Testis (tissue), 3 donors: ENCODE measurements around the gene SEC22B. TPM values are rescaled to one million over a fixed set of nuclear protein-coding genes. Genes with fewer than 3 reads are reported as not detected.
"Not testable (repeated sequence)": the region's sequence is repeated elsewhere in the genome, so short reads cannot be mapped to it uniquely, and the experiment has no call there.

Experiments used
- DNase-seq: peaks from one replicate; pipeline ENCODE4 v3.0.0-alpha.2; 2019
- H3K27ac ChIP-seq, 2 donors: fragments of 200-600 bp; sonication (generic); one replicate each; pipeline ENCODE4 v1.5.1; 2019
- H3K27me3 ChIP-seq: fragments of 200-600 bp; sonication (generic); one replicate; pipeline ENCODE4 v1.5.1; 2019
- H3K36me3 ChIP-seq: fragments of 200-600 bp; sonication (generic); one replicate; pipeline ENCODE4 v1.5.1; 2017; ENCODE audit warnings: low read depth; ENCODE audit errors: missing control alignments
- H3K4me1 ChIP-seq: fragments of 200-600 bp; sonication (generic); one replicate; pipeline ENCODE4 v1.5.1; 2019
- H3K4me3 ChIP-seq, 2 donors: fragments of 200-600 bp; sonication (generic); one replicate each; pipeline ENCODE4 v1.5.1; 2017 to 2019
- H3K9me3 ChIP-seq: fragments of 200-600 bp; sonication (generic); one replicate; pipeline ENCODE4 v1.5.1; 2017
- POLR2A ChIP-seq: fragments of 450-650 bp; IDR thresholded peaks from one replicate; pipeline ENCODE4 v1.6.1; 2017; ENCODE audit warnings: antibody characterized with exemption, mild to moderate bottlenecking, moderate library complexity
- WGBS, 2 donors: methylation state at CpG; one replicate each; pipeline ENCODE4 v1.1.5; 2018; 5-methylcytosine and 5-hydroxymethylcytosine counted together
- intact Hi-C: fragments of 100-400 bp; cut with DNase I; formaldehyde crosslinking; loops from one replicate; pipeline ENCODE4 v1.15.1; 2023; ENCODE audit warnings: low total_unique reads
- polyA plus RNA-seq: library from polyadenylated mRNA; stranded (reverse); fragments of 350-450 nt; fragmentation: Illumina TruSeq; extraction: RNeasy Lipid Tissue Mini Kit (QIAGEN cat#74804); gene quantifications from one replicate; pipeline ENCODE4 v1.2.3, GENCODE V29; 2014; ENCODE audit warnings: low read depth, low replicate concordance; ENCODE audit not compliant: insufficient read depth
- total RNA-seq, 2 donors: library from RNA; depleted of rRNA; stranded (reverse); fragments of >200 nt; gene quantifications; one replicate each; pipeline ENCODE4 v1.2.3, GENCODE V29; 2016
- TF ChIP-seq, protein P1 (sequence below), 3 experiments: fragments of 450-650 bp in 2 of 3; fragments of 200-600 bp in 1 of 3; sonication (generic) in 1 of 3; IDR thresholded peaks; one replicate each; pipeline ENCODE4 v1.5.1; 2016 to 2019; ENCODE audit warnings: antibody characterized with exemption in 3 of 3, mild to moderate bottlenecking in 2 of 3, moderate library complexity in 1 of 3

Gene SEC22B
- total and polyA plus RNA-seq, 3 donors from 2014 or later: 19.2 to 30.6 (median 26.9) TPM

GRCh38 chr1:120133228-120133927 lies 42.9 kb downstream of the SEC22B start:
- Histone ChIP-seq H3K27me3 (no peaks in the 10 kb centered on the region), H3K27ac (peak overlapping the region; percentile 5 to 7), H3K9me3 (no peaks in the 10 kb centered on the region), H3K4me3 (no peak overlapping the region), H3K36me3 (no peaks in the 10 kb centered on the region), H3K4me1 (peaks cover 10% of the 10 kb centered on the region)
- TF ChIP-seq, protein P1, sequence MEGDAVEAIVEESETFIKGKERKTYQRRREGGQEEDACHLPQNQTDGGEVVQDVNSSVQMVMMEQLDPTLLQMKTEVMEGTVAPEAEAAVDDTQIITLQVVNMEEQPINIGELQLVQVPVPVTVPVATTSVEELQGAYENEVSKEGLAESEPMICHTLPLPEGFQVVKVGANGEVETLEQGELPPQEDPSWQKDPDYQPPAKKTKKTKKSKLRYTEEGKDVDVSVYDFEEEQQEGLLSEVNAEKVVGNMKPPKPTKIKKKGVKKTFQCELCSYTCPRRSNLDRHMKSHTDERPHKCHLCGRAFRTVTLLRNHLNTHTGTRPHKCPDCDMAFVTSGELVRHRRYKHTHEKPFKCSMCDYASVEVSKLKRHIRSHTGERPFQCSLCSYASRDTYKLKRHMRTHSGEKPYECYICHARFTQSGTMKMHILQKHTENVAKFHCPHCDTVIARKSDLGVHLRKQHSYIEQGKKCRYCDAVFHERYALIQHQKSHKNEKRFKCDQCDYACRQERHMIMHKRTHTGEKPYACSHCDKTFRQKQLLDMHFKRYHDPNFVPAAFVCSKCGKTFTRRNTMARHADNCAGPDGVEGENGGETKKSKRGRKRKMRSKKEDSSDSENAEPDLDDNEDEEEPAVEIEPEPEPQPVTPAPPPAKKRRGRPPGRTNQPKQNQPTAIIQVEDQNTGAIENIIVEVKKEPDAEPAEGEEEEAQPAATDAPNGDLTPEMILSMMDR (IDR thresholded peaks at IDR 0.05): no peak
- no peak for TF ChIP-seq POLR2A
- intact Hi-C loops: no loop called here
- no peak for DNase-seq
- WGBS, 2 donors: 63 to 79% methylated on average over 2 of the region's 2 CpGs

GRCh38 chr1:120132406-120132763 lies 43.9 kb downstream of the SEC22B start:
- intact Hi-C loops: not testable (repeated sequence)
- H3K27ac ChIP-seq: peak overlapping the region in 1 of 2 donors; percentile 48
- WGBS, 2 donors: 47 to 58% methylated on average over 2 of the region's 2 CpGs

DNA sequence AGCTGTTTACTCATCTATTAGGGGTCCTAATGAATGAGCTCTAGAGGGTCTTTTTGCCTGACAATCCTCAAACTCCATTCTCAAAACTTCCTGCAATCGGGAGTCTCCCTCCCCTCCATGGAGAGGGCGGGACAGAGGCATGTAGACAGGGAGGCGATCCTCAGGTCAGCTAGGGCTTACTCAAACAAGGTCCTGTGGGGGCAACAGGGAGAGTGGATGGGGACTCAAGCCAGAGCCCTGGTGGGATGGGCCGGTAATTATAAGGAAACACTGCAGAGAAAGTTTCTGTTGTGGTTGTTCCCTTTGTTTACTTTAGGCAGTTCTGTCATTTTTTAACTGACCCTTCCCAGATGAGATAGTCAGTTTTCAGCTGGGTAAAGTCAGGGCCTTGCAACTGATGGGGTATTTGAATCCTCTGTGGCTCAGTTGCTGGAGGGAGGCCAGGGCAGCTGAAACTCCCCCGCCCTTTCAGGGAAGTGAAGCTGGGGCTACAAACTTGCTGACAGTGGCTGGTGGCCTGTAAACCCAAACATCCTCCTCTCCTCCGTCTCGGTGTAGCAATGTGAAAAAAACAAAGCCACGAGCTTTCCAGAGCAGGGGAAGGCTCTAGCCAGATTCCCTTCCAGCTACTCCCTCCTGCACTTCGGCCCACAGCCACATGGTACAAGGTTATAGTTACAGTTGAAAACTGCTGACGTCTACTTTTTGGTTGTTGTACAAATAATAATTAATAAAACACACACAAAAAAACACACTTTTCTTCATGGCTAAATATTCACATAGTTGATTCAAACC lies 44.5 kb downstream of the SEC22B start:
- 27% methylated on average over 4 to 7 of the region's 10 CpGs for WGBS, 2 donors
- H3K27me3 ChIP-seq, H3K36me3 ChIP-seq, intact Hi-C loops, H3K4me3 ChIP-seq, H3K9me3 ChIP-seq: not testable (repeated sequence)
- peak; percentile 95 for DNase-seq
- Histone ChIP-seq H3K4me1 (peaks cover 10% of the 10 kb centered on the region), H3K27ac (peak overlapping the region; percentile 10 to 48)

More at GRCh38 chr1:120132406-120132763, 43.9 kb downstream of the SEC22B start:
- not testable (repeated sequence) for H3K9me3 ChIP-seq, H3K4me3 ChIP-seq, H3K27me3 ChIP-seq, DNase-seq, H3K36me3 ChIP-seq
- H3K4me1 ChIP-seq: peaks cover 10% of the 10 kb centered on the region

GRCh38 chr1:120127921-120128320 lies 48.4 kb downstream of the SEC22B start:
- H3K27ac ChIP-seq: not testable (repeated sequence)

DNA sequence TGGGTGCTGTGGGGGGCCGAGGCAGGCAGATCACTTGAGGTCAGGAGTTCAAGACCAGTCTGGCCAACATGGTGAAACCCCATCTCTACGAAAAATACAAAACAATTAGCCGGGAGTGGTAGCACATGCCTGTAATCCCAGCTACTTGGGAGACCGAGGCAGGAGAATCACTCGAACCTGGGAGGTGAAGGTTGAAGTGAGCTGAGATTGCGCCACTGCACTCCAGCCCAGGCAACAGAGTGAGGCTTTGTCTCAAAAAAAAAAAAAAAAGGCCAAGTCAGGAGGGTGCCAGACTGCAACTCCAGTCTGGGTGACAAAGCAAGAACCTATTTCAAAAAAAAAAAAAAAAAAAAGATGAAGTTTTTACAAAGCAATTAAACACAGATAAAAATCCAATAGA lies 50.1 kb downstream of the SEC22B start:
- H3K36me3 ChIP-seq, intact Hi-C loops, DNase-seq, H3K27ac ChIP-seq, H3K27me3 ChIP-seq, H3K4me3 ChIP-seq, H3K9me3 ChIP-seq, H3K4me1 ChIP-seq: not testable (repeated sequence)
- WGBS, 2 donors: 74% methylated on average over 3 of the region's 6 CpGs; no CpG with 5 or more reads in 1 of the 2 donors

More at GRCh38 chr1:120127921-120128320, 48.4 kb downstream of the SEC22B start:
- H3K4me1 ChIP-seq, H3K36me3 ChIP-seq, DNase-seq, H3K27me3 ChIP-seq, H3K9me3 ChIP-seq, intact Hi-C loops, H3K4me3 ChIP-seq: not testable (repeated sequence)
- WGBS, 2 donors: 67 to 100% methylated on average over 1 of the region's 1 CpG

DNA sequence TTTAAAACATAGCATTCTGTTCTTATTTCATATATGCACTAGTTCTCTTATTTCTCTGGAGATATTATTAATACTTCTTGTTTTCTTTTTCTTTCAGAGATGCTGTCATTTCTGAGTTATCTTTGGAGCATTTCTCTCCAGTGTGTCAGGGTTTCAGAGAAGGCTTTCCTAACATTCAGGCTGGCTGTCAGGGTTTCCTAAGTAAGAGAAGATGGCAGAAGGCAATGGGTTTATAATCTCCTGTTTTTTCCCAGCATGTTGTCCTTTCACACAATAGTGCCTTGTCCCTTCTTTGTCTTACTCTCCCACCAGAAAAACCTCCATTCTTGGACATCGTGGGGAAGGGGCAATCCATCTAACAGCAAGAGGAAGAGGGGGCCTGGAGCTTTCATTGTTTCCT lies 51.7 kb downstream of the SEC22B start:
- not testable (repeated sequence) for H3K27me3 ChIP-seq, DNase-seq, H3K4me3 ChIP-seq

GRCh38 chr1:120123813-120124510 lies 52.4 kb downstream of the SEC22B start:
- H3K36me3 ChIP-seq, H3K27me3 ChIP-seq, H3K27ac ChIP-seq, DNase-seq, intact Hi-C loops, H3K9me3 ChIP-seq, H3K4me1 ChIP-seq, H3K4me3 ChIP-seq: not testable (repeated sequence)
- WGBS, 2 donors: 71 to 73% methylated on average over 4 of the region's 4 CpGs

More for the DNA sequence above, 51.7 kb downstream of the SEC22B start:
- H3K27ac ChIP-seq, H3K9me3 ChIP-seq, intact Hi-C loops, H3K36me3 ChIP-seq, H3K4me1 ChIP-seq: not testable (repeated sequence)
- 80 to 92% methylated on average over 1 of the region's 1 CpG for WGBS, 2 donors

- H3K36me3 ChIP-seq, intact Hi-C loops, H3K4me3 ChIP-seq, H3K27me3 ChIP-seq, H3K27ac ChIP-seq, H3K4me1 ChIP-seq, H3K9me3 ChIP-seq, DNase-seq: not testable (repeated sequence)
- 47 to 62% methylated on average over 2 to 3 of the region's 5 CpGs for WGBS, 2 donors
These were observed 53.9 kb downstream of the SEC22B start for GRCh38 chr1:120122262-120122893.

GRCh38 chr1:120121830-120122229 lies 54.5 kb downstream of the SEC22B start:
- intact Hi-C loops, H3K4me3 ChIP-seq, H3K27me3 ChIP-seq, H3K27ac ChIP-seq, H3K4me1 ChIP-seq, DNase-seq, H3K36me3 ChIP-seq, H3K9me3 ChIP-seq: not testable (repeated sequence)
- WGBS, 2 donors: 88 to 93% methylated on average over 1 of the region's 1 CpG

GRCh38 chr1:120120525-120120924 lies 55.8 kb downstream of the SEC22B start:
- WGBS, 2 donors: 55% methylated on average over 2 of the region's 4 CpGs; no CpG with 5 or more reads in 1 of the 2 donors
- H3K27ac ChIP-seq, H3K27me3 ChIP-seq, H3K36me3 ChIP-seq, DNase-seq, H3K9me3 ChIP-seq, H3K4me1 ChIP-seq, intact Hi-C loops, H3K4me3 ChIP-seq: not testable (repeated sequence)
